GM18861 (cell line): ENCODE measurements around the gene ADAM19.

Source experiments
- ATAC-seq: cut with Tn5 transposase; IDR thresholded peaks from one replicate; pipeline ENCODE4 v1.9.1; 2021; ENCODE audit not compliant: unreplicated experiment

The ADAM19 gene

DNA sequence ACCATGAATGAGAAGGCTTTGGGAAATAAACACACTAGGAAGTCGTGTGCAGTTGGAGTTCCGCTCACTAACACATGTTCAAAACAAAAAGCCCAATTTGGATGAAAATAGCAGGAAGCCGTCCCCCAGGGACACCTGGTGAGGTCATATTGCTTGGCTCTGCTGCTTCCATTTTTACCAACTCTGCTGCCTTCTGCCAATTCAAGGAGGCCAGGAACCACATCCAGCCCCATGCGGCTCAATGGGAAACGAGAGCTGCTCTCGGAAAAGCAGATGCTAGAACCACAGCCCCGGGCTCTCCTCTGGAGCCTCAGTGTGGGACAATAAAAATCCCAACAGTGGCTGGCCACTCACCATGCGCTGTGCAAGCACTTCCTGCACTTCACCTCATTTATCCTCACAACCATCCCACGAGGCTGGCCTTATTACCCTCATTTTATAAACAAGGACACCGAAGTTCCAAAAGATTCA, 13.4 kb downstream of the ADAM19 start:
- no peak for ATAC-seq

DNA sequence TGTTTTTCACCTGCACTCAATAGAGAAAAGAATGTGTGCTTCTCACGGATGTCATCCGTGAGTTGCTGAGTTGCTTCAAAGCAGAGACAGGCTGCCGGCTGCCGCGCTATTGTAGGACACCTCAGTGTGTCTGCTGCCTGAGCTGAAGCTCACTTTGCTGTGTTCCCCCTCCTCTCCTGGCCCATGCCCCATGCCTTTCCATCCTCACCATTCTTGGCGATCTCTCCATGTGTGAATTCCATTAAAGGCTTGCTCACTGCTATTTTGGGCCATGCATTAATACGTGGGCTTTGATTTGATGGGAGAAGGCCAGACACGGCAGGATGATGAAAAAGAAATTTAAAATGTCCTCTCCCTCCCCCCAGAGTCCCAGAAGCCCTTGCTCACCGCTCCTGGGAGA, 14.5 kb downstream of the ADAM19 start:
- ATAC-seq, result no peak

DNA sequence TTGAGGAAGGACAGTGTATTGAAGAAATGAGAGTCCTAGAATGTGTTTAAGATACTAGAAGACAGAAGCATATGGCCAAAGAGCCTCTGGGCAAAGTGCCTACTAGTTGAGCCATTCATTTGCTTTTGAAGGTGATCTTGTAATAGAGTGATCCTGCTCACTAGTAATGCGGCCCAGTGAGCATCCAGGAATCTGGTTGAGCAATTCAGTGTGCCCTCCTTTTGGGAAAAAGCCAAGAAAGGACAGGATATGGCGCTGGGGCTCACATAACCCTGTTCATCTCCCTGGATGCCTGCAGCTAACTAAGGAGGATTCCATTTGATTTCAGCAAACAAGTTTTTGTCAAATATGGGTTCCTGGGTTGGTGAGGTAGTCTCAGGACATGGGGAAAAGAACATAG, 16.3 kb downstream of the ADAM19 start:
- ATAC-seq, result no peak

DNA sequence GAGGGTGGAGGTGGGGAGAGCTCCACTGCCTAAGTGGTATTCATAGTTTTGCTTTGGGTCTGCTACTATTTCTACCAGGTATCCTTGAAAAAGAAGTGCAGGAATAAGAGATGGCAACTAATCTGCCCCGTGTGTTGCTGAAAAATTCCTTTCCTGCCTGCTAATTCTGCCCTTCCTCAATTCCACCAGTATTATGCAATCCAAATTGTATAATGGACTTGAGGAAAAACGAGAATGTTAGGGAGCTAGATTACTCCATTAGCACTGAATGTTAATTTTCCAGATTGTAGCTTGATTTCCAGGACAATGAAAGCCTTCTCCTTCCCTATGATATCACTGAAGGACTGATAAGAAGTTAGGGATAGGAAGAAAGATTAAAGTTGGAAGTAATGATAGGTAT, 16.9 kb downstream of the ADAM19 start:
- no peak for ATAC-seq

DNA sequence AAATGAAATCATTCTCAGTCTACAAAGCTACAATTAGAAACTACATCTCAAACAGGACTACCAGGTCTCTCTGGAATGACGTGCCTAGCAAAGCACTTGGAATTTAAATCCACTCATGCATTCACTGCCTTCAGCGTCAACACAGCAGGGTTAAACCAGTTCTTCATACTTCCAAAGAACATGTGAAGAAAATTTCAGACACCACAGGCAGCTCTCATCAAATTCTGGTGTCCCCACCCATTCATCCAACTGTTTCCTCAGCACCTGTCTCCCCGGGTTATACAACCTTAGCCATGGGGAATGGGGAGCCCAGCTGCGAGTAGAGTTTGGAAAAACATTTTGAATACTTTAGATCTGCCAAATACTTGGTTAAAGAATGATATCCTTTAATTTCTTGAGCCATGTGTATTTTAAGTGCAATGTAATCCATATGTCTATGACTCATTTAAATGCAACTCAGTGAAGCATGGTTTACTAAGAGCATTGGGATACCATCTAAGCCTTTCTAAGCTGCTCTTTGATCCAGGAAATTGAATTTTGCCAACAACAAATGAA, 17.5 kb downstream of the ADAM19 start:
- ATAC-seq, result no peak

DNA sequence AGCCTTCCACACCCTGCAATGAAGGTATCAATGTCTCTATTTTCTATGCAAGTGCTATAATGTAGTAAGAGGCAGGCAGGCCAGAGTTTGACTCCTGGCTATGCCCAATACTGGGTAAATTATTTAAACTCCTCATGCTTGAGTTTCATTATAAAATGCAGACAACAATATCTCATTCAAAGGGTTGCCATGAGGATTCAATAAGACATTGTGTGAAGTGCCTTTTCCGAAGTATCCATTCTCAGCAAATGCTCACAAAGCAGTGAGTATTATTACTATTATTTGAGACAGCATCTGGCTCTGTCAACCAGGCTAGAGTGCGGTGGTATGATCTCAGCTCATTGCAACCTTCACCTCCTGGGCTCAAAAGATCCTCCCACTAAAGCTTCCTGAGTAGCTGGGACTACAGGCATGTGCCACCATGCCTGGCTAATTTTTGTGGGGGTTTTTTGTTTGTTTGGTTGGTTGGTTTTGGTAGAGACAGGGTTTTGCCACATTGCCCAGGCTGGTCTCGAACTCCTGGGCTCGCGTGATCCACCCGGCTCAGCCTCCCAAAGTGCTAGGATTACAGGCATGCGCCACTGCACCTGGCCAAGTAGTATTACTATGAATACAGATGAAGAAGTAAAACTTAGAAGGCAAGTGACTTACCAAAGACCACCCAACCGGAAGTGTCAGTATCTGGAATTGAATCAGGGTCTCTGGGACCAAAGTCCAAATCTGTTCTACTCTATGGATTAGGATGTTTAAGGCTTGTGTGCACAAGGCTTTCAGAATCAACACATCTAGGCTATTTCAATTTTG, 18.8 kb downstream of the ADAM19 start:
- no peak for ATAC-seq

DNA sequence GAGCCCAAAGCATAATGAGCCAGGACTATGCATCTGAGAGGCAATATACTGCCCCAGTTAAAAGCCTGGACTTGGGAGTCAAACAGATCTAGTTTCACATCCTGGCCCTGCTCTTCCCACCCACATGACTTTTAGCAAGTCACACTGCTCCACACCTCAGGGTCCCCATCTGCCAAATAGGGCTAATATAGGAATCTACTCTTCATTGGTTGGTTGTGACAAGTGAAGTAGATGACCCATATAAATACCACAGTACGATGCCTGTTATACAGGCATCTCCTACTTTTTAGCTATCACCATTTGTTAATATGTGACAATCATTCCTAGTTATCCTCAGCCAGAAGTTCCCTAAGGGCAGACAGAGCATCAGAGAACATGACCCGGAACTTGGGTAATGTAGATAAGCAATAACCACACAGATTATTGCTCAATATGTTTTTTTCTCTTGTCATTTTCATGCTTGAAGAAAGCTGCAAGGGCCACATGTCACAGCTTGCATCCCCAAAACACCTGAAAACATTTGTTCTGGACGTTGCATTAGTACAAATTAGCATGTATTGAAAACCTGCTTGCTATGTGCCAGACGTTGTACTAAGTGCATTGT, 20.4 kb downstream of the ADAM19 start:
- ATAC-seq, result no peak

DNA sequence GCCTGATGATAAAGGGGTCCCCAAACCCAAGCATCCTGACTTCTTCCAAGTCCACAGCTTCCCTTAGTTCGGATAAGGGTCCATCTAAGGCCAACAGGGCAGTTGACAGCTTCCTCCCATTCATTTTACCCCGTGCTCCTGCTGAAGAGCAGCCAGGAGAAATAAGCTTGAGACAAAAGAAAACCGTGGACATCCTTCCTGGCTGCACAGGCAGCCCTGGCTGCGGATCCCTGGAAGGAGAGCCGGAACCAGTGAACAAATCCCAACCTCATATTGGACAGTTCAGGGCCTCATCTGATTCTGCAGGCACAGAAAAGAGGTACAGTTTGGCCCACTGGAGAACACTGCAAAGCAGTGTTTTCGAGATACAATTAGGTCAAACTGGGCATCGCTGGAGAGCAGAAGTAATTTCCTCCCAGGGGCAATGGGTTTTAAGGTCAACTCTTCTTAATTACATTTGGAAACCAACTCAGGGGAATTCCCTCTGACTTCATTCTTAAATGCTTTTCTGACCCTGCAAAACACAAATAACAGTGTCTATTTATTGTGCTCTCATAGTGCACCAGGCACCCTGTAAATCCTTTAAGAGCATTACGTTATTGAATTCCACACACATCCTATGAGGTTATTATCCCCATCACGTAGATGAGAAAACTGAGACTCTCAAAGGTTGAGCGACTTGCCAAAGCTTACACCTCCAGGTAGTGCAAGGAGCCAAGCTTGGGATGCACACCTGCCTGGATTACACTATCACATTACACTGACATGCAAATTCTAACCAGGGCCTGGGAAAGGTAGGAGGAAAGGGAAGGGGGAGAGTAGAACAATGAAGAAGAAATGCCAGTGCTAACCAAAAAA, 21.2 kb downstream of the ADAM19 start:
- ATAC-seq, result peak; percentile 54

DNA sequence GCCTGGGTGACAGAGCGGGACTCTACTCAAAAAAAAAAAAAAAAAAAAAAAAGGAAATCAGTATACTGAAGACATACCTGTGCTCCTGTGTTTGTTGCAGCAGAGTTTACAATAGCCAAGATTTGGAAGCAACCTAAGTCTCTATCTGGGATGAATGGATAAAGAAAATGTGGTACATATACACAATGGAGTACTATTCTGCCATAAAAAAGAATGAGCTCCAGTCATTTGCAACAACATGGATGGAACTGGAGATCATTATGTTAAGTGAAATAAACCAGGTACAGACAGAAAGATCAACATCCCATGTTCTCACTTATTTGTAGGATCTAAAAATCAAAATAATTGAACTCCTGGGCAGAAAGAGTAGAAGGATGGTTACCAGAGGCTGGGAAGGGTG, 22.9 kb downstream of the ADAM19 start:
- ATAC-seq, result no peak

DNA sequence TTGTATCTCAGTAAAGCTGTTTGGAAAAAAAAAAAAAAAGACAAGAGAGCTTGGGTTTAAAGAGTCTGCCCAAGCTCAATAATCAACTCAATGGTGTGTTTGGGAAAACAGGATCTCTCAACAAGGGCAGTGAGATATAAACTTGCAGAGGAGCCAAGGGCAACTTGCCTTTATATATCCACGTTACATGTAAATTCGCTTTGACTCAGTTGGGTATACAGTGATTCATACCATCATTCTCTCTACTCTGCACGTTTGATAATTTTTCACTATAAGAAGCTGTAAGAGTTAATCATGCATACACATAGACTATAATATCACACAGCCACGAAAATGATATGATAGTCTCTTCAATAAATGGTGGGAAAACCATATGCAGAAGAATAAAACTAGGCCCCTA, 24.9 kb downstream of the ADAM19 start:
- ATAC-seq, result no peak

DNA sequence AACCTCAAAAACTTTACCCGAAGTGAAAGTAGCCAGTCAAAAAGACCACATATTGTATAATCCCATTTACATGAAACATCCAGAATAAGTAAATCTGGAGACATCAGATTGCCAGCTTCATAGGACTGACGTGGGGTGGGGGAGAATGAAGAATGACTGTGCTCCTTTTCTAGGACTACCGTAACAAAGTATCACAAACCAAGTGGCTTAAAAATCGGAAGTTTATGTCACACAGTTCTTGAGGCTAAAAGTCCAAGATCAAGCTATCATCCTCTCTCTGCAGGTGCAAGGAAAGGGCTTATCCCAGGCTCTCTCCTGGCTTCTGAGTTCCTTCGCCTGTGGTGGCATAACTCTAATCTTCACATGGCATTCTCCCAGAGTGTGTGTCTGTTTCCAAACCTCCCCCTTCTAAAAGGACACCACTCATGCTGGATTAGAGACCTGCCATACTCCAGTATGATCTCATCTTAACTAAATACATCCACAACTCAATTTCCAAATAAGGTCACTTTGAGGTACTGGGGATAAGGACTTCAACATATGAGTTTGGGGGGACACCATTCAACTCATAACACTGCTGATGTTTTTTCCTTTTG, 25.5 kb downstream of the ADAM19 start:
- no peak for ATAC-seq

DNA sequence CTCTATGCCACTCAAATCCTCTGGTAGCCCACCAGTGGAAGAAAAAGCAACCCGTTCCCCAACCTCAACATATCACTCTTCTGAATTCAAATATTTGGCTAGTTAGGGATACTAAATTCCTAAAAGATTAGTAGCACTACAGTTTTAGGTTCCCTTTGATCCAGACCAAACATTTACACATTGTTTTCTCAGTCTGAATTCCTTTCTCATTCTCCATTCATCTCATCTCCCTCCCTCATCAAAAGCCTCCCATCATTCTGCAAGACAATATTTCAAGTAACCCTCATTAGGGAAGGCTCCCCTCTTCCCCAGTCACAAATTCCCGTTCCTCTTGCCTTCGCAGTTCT, 26.3 kb downstream of the ADAM19 start:
- ATAC-seq, result no peak

DNA sequence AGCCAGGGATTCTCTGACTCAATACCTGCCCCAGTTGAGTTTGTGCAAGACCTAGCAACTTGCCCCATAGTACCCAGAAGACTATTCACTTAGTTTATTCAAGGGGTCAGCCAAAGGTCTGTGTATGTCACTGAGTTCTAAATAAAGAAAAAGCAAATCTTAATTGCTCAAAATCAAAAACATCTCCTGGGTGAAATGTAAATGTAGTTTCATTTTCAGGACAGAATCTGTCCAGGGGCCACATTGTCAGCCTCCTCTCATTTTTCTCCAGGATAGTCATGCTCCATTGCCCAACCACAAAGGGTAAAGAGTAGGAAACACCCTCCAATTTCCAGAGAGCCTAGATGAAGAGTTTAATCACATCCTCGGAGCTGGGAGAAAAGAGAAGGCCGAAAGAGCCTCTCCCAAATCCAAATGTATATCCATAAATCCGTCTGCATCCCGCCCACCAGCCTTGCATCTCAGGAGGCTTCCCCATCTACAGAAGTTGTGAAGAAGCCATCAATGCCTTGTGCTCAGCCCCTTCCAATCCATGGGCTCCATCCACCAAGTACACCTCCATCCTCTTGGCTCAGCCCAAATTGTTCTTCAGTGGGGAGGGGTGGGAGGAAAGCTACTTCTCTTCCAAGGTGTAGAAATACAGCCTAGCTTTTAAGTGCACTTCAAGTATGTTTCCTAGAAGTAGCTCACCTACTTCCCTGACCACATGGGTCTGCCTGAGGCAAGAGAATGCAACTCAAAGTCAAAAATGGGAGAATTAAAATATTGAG, 26.9 kb downstream of the ADAM19 start:
- ATAC-seq, result no peak

DNA sequence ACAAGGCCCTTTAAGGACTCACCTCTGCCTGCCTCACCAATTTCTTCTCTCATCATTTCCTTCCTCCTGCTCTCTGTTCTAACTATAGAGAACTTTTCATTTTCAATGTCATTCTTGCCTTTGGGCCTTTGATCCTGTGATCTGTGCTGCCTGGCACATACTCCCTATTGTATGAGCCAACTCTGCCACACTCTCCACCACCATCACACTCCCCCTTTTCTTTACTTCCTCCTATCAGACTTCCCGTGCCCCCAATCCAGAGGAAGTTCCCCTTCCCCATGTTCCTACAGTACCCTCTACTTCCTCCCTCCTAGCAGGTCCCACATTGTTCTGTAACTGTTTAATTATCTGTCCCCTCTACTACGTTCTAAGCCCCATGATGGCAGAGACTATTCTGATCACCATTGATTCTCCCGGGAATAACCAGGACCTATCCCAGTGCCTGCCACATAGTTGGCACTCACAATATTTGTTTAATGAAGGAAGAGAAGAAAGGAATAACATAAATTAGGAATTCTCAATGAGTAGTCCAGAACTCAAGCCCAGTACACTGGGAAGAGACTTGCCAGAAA, 27.5 kb downstream of the ADAM19 start:
- ATAC-seq, result no peak

DNA sequence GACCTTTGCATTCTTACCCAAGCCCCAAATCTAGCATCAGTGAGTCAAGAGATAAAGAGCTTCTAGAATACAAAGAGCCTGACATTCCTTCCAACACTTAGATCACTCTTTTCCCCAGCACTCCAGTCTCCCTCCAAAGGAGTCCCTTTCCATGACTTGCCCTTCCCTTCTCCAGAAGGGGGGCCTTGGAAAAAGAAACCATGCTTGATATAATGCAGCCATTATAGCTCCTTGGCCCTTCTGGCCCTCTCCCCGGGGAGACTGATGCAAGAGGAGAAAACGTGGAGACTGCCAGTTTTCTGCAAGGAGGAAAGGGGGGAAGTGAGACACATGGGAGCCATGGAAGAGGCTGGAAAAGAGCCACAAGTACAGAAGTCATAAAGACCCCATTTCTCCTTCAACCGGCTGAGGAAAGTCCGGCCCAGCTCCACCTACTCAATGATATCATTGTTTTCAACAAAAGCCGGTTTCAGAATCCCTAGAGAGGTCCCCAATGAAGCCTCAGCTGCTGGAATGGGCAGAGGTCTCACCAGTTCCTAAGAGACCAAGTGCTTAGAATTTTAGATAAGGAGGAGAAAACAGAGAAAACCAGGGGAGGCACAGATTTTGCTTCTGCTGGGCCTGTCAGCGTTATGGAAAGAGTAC, 29.0 kb downstream of the ADAM19 start:
- no peak for ATAC-seq

DNA sequence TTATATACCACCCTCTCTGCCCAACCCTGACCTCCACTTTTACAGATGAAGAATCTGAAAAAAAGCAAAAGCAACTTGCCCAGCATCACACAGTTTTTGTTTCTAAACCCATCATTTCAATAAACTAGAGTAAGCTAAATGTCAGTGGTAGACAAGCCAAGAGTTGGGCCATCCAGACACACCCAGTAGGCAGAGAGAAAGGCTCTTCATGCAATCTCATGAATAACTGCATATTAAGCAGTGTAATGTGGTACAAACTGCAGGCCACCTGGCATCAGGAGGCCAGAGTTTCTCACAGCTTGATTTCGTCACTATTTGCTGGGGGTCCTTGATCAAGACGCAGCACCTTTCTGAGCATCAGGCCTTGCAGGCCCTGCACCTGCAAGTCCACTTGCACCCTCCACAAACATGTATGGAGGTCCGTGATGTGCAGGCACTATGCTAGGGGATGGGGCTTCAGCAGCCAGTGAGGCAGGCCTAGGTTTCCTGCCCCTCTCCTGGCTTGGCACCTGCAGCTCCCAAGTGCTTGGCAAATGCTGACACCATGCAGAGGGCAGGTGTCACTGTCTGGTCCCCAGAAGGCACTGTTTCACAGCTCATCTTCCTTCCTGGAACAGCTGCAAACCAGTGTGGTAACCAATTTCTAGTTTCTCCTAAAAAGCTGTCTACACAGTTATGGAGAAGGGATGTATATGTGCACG, 29.8 kb downstream of the ADAM19 start:
- no peak for ATAC-seq

DNA sequence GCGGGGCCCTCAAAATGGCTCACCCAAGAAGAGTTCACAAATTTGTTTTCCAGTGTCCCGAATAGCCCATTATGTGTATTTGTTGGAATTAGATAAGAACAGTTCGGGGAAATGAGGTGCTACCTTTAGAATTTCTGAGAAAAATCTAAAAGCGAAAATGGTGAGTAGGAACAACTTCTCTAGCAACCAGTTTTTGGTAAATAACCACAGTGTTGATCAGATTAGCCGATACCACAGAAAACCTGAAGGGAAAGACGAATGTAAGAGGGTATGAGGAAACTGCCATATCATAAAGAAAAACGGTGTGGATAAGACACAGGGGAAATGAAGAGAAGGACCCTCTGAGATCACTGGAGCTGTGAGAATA, 31.0 kb downstream of the ADAM19 start:
- ATAC-seq, result no peak

DNA sequence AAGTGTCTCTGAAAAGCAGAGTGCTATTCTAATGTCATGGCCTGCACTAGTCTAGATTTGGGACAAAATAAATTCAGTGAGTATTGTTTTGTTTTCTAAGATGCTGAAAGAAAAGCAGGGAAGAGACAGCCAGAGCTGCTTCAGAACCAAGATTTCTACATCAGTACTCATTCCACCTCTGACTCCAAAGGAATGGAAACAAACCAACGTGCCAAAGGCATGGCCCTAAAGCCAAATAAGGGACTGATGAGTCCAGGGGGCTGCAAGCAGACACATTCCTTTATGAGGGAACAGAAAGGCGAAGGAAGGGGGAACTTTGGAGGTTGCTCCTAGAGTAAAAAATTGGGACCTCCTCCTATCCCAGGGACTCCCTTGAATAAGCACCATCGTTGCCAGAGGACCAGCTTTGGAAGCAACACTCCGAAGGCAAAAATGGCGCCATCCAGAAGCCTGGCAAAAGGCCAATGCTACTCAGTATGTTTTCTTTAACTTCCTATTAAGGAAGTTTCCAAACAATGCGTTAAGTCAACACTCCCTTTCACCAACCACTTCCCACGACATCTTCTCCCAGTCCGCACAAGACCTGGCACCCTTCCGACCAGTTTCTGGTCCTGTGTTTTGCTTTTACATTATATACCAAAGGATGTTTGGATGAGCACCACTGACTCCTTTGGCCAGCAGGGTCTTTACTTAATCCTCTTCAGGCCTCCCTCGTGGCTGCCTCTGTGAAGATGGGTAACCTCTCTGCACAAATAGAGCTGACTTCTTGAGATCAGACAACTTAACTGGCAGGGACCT, 31.6 kb downstream of the ADAM19 start:
- ATAC-seq, result no peak
